Stimulated activated naive CD8-positive, alpha-beta T cell treated with anti-CD3 and anti-CD28 coated beads, Interleukin-15, Interleukin-2, amounts not matched to agents 100 U/mL and 50 U/mL, for 24 hours (primary cell): ENCODE measurements around the gene JPT2.

Source experiments
- ATAC-seq: fragments of 150-1000 bp; cut with Tn5 transposase; one replicate; pipeline ENCODE4 v1.10.0; 2021
- DNase-seq: peaks from one replicate; pipeline ENCODE4 v3.0.0; 2021

Gene JPT2

GRCh38 chr16:1674751-1675664 lies 3.1 kb upstream of the JPT2 start:
- ATAC-seq (no peak), DNase-seq (no peak)

- ATAC-seq: no peak
Observed at GRCh38 chr16:1676661-1677060, 1.4 kb upstream of the JPT2 start.

GRCh38 chr16:1677339-1677738 lies 740 bp upstream of the JPT2 start:
- no peak for ATAC-seq
- DNase-seq: no peak

More at GRCh38 chr16:1676661-1677060, 1.4 kb upstream of the JPT2 start:
- no peak for DNase-seq

- peak; percentile 8 for ATAC-seq
Observed at GRCh38 chr16:1678500-1679098, 520 bp downstream of the JPT2 start.

GRCh38 chr16:1680361-1680760 lies 2.3 kb downstream of the JPT2 start:
- ATAC-seq (no peak), DNase-seq (no peak)

More at GRCh38 chr16:1678500-1679098, 520 bp downstream of the JPT2 start:
- DNase-seq: peak; percentile 45

GRCh38 chr16:1681032-1681431 lies 3.0 kb downstream of the JPT2 start:
- ATAC-seq (no peak), DNase-seq (no peak)

GRCh38 chr16:1687427-1688316 lies 9.6 kb downstream of the JPT2 start:
- no peak for DNase-seq

GRCh38 chr16:1688807-1689560 lies 10.9 kb downstream of the JPT2 start:
- no peak for DNase-seq
- no peak for ATAC-seq

More at GRCh38 chr16:1687427-1688316, 9.6 kb downstream of the JPT2 start:
- ATAC-seq: no peak

- no peak for ATAC-seq
- no peak for DNase-seq
Observed at GRCh38 chr16:1689853-1690252, 11.8 kb downstream of the JPT2 start.

GRCh38 chr16:1690810-1691209 lies 12.7 kb downstream of the JPT2 start:
- ATAC-seq: no peak
- no peak for DNase-seq

GRCh38 chr16:1691276-1691675 lies 13.2 kb downstream of the JPT2 start:
- no peak for ATAC-seq
- DNase-seq: no peak

GRCh38 chr16:1691956-1692355 lies 13.9 kb downstream of the JPT2 start:
- no peak for DNase-seq
- no peak for ATAC-seq

GRCh38 chr16:1696863-1697262 lies 18.8 kb downstream of the JPT2 start:
- DNase-seq: no peak
- no peak for ATAC-seq

GRCh38 chr16:1698680-1699079 lies 20.6 kb downstream of the JPT2 start:
- no peak for ATAC-seq
- DNase-seq: no peak

GRCh38 chr16:1700246-1700645 lies 22.2 kb downstream of the JPT2 start:
- DNase-seq (no peak), ATAC-seq (no peak)

- no peak for ATAC-seq
- no peak for DNase-seq
Observed at GRCh38 chr16:1701216-1701878, 23.3 kb downstream of the JPT2 start.

GRCh38 chr16:1705324-1705687 lies 27.2 kb downstream of the JPT2 start:
- ATAC-seq: peak; percentile 5
- peak; percentile 20 for DNase-seq

GRCh38 chr16:1705688-1706385 lies 27.8 kb downstream of the JPT2 start, which contains the start of gene MAPK8IP3:
Gene MAPK8IP3, plus strand, starts transcription at chr16:1706195. Its CDS starts 145 bp downstream, at chr16:1706340.
- ATAC-seq (peak; percentile 88), DNase-seq (peak; percentile 98)

- ATAC-seq (peak; percentile 4), DNase-seq (peak; percentile 44)
Observed at GRCh38 chr16:1706386-1707192, 28.5 kb downstream of the JPT2 start.
